GM20000 (cell line): ENCODE data around the gene TCP11.

ENCODE experiments used
- DNase-seq: peaks from one replicate; pipeline ENCODE4 v3.0.0; 2012; ENCODE audit warnings: low spot score
- CTCF ChIP-seq: IDR thresholded peaks from 2 replicates; pipeline ENCODE4 v1.5.1; 2012; ENCODE audit warnings: mild to moderate bottlenecking, control low read depth; ENCODE audit errors: extremely low read depth, missing control alignments

The TCP11 gene

GRCh38 chr6:35105078-35105477 is 36.1 kb downstream of the TCP11 start:
- DNase-seq, result no peak
- no peak for TF ChIP-seq CTCF

GRCh38 chr6:35099116-35099515 is 42.0 kb downstream of the TCP11 start:
- DNase-seq, result no peak
- TF ChIP-seq CTCF, result no peak

- no peak for TF ChIP-seq CTCF
- DNase-seq, result no peak
Measured at GRCh38 chr6:35096129-35096862, 44.8 kb downstream of the TCP11 start.

GRCh38 chr6:35094183-35094582 is 47.0 kb downstream of the TCP11 start:
- no peak for TF ChIP-seq CTCF
- no peak for DNase-seq

GRCh38 chr6:35093783-35094182 is 47.4 kb downstream of the TCP11 start:
- no peak for DNase-seq
- TF ChIP-seq CTCF, result no peak

GRCh38 chr6:35093118-35093445 is 48.1 kb downstream of the TCP11 start:
- DNase-seq, result no peak
- TF ChIP-seq CTCF, result no peak

- DNase-seq, result no peak
- TF ChIP-seq CTCF, result no peak
Measured at GRCh38 chr6:35092362-35093117, 48.6 kb downstream of the TCP11 start.
